HG03135 (cell line): Measurements from ENCODE around the gene CHN1.

ENCODE experiments used
- ATAC-seq: cut with Tn5 transposase; IDR thresholded peaks from one replicate; pipeline ENCODE4 v1.9.1; 2021; ENCODE audit warnings: mild to moderate bottlenecking, moderate library complexity; ENCODE audit not compliant: unreplicated experiment

Gene CHN1

GRCh38 chr2:174789001-174789400 lies 216.2 kb downstream of the CHN1 start:
- ATAC-seq, result no peak

GRCh38 chr2:174788291-174788929 lies 216.8 kb downstream of the CHN1 start:
- ATAC-seq, result no peak

- ATAC-seq, result no peak
These were observed 217.5 kb downstream of the CHN1 start for GRCh38 chr2:174787487-174788205.

- no peak for ATAC-seq
These were observed 219.0 kb downstream of the CHN1 start for GRCh38 chr2:174786066-174786725.

DNA sequence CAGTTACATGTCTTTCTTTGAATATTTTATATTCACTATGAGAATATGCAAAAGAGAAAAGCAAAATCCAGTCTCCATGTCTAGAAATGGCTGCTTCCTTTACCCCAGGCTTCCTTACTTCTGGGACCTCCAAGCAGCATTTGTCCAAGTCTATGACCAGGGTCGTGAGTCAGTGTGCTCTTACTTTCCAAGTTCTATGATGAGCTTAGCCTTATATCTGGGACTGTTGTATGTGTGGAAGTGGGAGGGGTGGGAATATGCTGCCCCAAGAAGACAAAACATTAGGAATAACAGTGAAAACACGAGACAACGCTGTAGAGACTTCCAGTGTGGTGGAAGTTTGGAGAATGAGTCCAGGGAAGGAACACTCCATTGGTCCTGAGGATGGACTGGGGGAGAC lies 219.7 kb downstream of the CHN1 start:
- no peak for ATAC-seq

DNA sequence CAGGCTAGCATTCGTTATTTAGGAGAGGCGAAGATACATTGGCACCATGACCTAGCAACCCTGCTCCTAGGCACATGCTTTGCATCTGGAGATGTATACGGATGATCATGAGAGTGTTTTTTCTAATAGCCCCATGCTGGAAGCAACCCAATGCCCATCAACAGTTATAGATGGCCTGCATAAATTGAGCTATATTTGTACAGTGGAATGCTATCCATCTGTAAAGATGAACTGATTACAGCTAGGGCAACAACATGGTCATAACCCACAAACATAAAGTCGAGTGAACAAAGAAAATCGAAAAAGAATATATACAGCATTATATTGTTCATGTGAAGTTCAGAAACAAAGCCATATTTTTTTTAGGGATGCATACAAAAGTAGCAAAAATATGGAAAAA lies 220.3 kb downstream of the CHN1 start:
- ATAC-seq, result no peak

GRCh38 chr2:174784316-174784715 lies 220.9 kb downstream of the CHN1 start:
- ATAC-seq, result no peak

- ATAC-seq, result no peak
These were observed 223.2 kb downstream of the CHN1 start for GRCh38 chr2:174781996-174782395.

GRCh38 chr2:174781298-174781697 lies 223.9 kb downstream of the CHN1 start:
- ATAC-seq, result no peak

- ATAC-seq, result no peak
These were observed 224.3 kb downstream of the CHN1 start for GRCh38 chr2:174780856-174781255.

- no peak for ATAC-seq
These were observed 224.9 kb downstream of the CHN1 start for GRCh38 chr2:174780191-174780840.

DNA sequence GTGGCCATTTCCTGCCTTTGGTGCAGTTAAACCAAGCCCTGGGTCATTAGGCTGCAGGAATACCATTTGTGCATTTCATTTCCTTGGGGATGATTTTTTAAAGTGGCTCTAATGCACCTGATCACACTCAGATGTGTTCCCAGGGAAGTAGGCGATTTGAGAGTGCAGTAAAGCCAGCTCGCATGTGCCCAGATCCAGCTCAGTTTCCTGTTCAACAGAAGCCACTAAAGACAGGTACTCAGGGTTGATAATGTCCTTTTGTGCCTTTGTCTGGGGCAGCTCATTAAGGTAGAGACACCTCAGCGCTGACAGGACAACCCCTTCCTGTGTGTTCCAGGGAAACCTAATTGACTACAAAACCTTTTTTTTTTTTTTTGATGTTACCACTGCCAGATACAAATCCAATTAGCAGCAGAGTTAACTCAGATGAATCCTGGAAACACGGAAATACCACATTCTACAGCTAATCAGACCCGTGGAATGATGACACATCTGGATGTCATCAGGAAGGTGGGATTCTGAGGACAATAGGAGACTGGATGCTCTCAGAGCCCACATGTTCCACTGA lies 225.7 kb downstream of the CHN1 start:
- ATAC-seq, result no peak

DNA sequence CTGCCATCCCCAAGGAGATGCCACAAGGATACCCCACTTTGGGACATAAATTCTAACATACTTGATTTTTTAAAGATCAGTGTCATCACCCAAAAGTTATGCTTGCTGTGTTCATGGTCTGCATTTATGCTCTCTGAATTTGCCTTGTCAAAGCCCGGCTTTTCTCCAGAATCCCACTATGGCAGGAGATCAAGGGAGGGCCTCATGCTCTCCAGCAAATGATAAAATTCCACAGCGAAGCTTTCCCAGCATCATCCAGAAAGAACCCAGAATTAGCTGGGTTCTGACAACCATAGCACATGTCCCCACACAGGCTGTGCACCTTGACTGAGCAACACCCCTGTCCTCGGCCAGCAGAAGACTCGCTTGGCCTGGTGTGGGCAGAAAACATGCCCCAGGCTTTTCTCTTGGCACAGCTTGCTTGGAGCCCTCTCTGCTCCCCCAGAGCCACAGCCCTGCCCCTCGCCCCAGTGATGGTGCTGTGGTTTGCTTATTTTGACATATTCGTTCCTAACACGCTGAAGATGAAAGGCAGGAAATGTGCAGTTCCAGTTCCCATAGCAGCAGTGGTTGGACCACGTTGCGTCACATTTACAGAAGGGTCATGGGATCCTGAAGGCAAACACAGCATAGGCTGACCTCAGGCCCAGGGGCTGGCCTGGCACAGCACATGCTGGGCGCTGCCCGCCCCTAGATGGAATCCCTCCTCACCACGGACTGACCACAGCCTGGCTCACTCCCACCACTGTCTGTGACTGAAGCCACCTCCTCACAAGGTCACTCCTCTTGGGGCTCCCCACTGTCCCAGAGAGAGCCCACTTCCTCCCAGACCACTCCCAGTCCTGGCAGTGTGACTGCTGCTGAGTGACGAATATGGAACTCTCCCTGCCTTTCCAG lies 226.8 kb downstream of the CHN1 start:
- peak; percentile 64 for ATAC-seq

GRCh38 chr2:174777347-174778084 lies 227.7 kb downstream of the CHN1 start:
- ATAC-seq, result no peak

GRCh38 chr2:174776675-174777074 lies 228.5 kb downstream of the CHN1 start:
- no peak for ATAC-seq

- ATAC-seq, result no peak
These were observed 229.0 kb downstream of the CHN1 start for GRCh38 chr2:174776223-174776622.

- ATAC-seq, result no peak
These were observed 229.6 kb downstream of the CHN1 start for GRCh38 chr2:174775571-174775980.

- ATAC-seq, result no peak
These were observed 230.3 kb downstream of the CHN1 start for GRCh38 chr2:174774886-174775285.

GRCh38 chr2:174773215-174773614 lies 232.0 kb downstream of the CHN1 start:
- no peak for ATAC-seq

DNA sequence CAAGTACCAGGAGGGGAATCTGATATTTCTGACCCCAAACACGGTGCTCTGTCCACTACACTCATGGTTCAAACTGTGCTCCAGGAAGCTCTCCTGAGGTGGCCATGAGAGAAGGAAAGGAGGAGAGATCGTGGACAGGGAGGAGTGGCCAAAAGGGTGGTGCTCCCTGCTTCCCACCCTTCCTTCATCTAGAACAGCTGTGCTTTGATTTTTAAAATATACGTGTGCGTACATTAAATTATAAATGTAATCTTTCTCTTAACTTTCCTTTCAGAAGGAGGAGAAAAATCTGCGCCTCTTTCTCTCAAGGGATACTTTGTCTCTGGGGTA lies 232.7 kb downstream of the CHN1 start:
- no peak for ATAC-seq
